Parathyroid adenoma (tissue), 2 donors: ENCODE data around the gene GID8.

ENCODE experiments used
- H2AFZ ChIP-seq: fragments of 300-600 bp; sonication (generic); one replicate; pipeline ENCODE4 v1.7.0; 2017; ENCODE audit warnings: antibody characterized with exemption, mild to moderate bottlenecking
- H3K27ac ChIP-seq: fragments of 300-600 bp; sonication (generic); one replicate; pipeline ENCODE4 v1.7.0; 2017
- H3K27me3 ChIP-seq: fragments of 300-600 bp; sonication (generic); one replicate; pipeline ENCODE4 v1.7.0; 2017; ENCODE audit warnings: low read length; ENCODE audit not compliant: control insufficient read depth, insufficient read depth
- H3K36me3 ChIP-seq: fragments of 300-600 bp; sonication (generic); one replicate; pipeline ENCODE4 v1.7.0; 2017; ENCODE audit warnings: low read length; ENCODE audit not compliant: control insufficient read depth, insufficient read depth
- H3K4me1 ChIP-seq: fragments of 300-600 bp; sonication (generic); one replicate; pipeline ENCODE4 v1.7.0; 2017; ENCODE audit warnings: control low read depth
- H3K4me2 ChIP-seq: fragments of 300-600 bp; sonication (generic); one replicate; pipeline ENCODE4 v1.7.0; 2017; ENCODE audit warnings: low read length
- H3K4me3 ChIP-seq: fragments of 300-600 bp; sonication (generic); one replicate; pipeline ENCODE4 v1.7.0; 2017; ENCODE audit warnings: low read depth, low read length
- H3K79me2 ChIP-seq: fragments of 300-600 bp; sonication (generic); one replicate; pipeline ENCODE4 v1.7.0; 2017; ENCODE audit warnings: control low read depth
- H3K9ac ChIP-seq: fragments of 300-600 bp; sonication (generic); one replicate; pipeline ENCODE4 v1.7.0; 2017; ENCODE audit warnings: mild to moderate bottlenecking
- H3K9me3 ChIP-seq: fragments of 300-600 bp; sonication (generic); one replicate; pipeline ENCODE4 v1.7.0; 2017; ENCODE audit warnings: low read length; ENCODE audit not compliant: control insufficient read depth
- TF ChIP-seq, protein P1 (sequence below): fragments of 300-600 bp; sonication (generic); IDR thresholded peaks from one replicate; pipeline ENCODE4 v1.7.0; 2017; ENCODE audit warnings: antibody characterized with exemption, mild to moderate bottlenecking
- donor health status: primary hyperparathyroidism.

Gene GID8

DNA sequence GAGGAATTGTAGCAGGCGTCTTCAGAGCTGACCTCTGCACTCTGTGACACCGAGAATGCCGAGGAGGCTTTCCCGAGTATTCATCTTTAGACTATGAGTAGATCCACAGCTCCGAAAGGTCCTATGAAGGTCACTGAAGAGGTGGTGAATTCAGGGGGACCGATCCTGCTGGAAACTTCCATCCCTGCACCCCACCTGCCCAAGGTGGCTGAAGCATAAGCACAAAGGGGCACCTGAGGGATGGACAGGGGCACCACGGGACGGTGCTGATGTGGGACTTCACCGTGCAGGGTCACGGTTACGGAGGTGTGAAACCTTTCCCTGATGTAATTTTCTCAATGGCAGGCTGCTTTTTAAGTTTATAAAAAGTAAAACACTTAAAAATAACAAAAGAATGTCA lies 36.1 kb upstream of the GID8 start:
- Histone ChIP-seq H3K79me2 (peaks cover 3% of the 10 kb centered on the region), H2AFZ (no peak overlapping the region), H3K4me1 (peaks cover 3% of the 10 kb centered on the region), H3K4me3 (no peak overlapping the region), H3K36me3 (no peaks in the 10 kb centered on the region), H3K4me2 (no peak overlapping the region), H3K27ac (no peak overlapping the region), H3K27me3 (no peaks in the 10 kb centered on the region), H3K9me3 (no peaks in the 10 kb centered on the region), H3K9ac (no peak overlapping the region)
- TF ChIP-seq, protein P1, sequence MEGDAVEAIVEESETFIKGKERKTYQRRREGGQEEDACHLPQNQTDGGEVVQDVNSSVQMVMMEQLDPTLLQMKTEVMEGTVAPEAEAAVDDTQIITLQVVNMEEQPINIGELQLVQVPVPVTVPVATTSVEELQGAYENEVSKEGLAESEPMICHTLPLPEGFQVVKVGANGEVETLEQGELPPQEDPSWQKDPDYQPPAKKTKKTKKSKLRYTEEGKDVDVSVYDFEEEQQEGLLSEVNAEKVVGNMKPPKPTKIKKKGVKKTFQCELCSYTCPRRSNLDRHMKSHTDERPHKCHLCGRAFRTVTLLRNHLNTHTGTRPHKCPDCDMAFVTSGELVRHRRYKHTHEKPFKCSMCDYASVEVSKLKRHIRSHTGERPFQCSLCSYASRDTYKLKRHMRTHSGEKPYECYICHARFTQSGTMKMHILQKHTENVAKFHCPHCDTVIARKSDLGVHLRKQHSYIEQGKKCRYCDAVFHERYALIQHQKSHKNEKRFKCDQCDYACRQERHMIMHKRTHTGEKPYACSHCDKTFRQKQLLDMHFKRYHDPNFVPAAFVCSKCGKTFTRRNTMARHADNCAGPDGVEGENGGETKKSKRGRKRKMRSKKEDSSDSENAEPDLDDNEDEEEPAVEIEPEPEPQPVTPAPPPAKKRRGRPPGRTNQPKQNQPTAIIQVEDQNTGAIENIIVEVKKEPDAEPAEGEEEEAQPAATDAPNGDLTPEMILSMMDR: no peak

DNA sequence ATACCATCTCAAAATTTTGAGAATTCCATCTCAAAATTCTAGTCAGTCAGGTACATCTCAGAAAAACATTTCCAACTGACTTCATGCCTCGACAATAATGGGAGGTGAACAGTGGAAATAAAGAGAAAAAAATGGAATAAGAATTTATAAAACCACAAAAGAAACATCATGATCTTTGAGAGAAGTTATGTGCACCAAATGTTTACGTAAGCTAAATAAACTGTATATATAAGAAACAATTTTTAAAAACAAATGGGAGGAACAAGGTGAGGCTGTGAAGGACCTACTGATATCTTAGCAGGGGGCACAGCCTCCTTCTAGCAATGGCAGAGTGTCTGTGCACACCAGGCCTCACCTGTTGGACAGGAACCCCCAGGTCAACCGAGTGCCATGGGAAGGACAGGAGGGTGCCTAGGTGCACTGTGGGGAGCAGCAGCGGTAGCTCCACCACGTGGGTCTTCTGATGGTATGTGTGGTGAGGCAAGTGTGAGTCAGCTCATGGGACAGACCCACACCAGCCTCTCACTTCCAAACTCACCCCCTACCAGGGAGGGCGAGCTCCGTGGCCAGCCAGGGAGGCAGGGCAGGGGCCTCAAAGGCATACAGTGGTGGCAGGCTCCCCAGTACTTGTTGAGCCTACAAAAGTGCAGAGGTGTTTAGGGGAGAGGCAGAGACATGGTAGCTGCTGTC lies 34.9 kb upstream of the GID8 start:
- H3K9me3 ChIP-seq: no peaks in the 10 kb centered on the region
- H3K27me3 ChIP-seq: no peaks in the 10 kb centered on the region
- TF ChIP-seq, protein P1: no peak
- peaks cover 6% of the 10 kb centered on the region for H3K79me2 ChIP-seq
- no peak overlapping the region for H3K9ac ChIP-seq
- H3K4me3 ChIP-seq: no peak overlapping the region
- H3K36me3 ChIP-seq: no peaks in the 10 kb centered on the region
- no peak overlapping the region for H3K4me2 ChIP-seq
- H3K4me1 ChIP-seq: peaks cover 3% of the 10 kb centered on the region
- no peak overlapping the region for H3K27ac ChIP-seq
- no peak overlapping the region for H2AFZ ChIP-seq

DNA sequence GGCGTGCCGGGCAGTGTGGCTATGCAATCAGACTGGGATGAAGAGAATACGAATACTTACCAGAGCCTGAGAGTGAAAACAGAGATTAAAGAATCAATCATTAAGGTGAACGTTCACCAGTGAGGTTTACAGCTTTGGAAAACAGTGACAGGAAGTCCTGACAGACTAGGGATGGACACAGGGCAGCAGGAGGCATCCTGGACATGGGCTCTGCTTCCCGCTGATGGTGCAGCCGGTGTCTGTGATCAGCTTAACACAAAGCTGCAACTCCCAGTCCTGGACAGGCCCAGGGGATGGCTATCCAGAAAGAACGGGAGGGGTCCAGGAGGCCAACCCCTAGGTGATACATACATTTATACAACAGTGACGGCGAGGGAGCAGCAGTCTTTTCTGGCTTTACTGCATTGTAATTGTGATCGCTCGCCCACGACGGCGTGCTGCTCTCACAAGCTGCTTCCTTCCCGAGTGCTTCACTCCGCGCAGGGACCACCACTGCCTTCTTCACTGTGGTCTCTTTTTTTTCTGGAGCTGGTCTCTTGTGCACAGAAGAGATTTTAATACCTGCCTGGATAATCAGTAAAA lies 32.3 kb upstream of the GID8 start:
- Histone ChIP-seq H3K27ac (no peak overlapping the region), H3K9ac (no peak overlapping the region), H2AFZ (no peak overlapping the region), H3K4me2 (no peak overlapping the region), H3K4me1 (no peaks in the 10 kb centered on the region), H3K4me3 (no peak overlapping the region), H3K27me3 (no peaks in the 10 kb centered on the region), H3K79me2 (peaks cover 22% of the 10 kb centered on the region), H3K36me3 (no peaks in the 10 kb centered on the region), H3K9me3 (no peaks in the 10 kb centered on the region)
- TF ChIP-seq, protein P1: no peak

DNA sequence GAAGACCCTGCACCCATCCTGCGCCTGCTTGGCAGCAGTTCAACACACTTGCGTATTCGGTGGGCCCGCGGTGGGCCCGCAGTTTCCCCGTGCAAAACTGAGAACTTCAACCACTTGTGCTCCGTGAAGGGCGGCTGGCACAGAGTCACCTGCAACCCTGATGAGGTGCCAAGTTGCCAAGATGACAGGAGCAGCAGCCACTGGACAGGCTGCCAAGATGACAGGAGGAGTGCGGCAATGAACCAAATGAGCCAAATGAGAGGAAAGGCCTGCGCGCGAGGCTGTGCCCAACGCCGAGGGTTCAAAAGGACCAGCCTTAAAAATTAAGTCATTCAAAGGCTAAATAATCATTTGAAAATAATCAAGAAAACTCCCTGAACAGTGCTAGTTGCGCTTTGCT lies 31.7 kb upstream of the GID8 start:
- peaks cover 27% of the 10 kb centered on the region for H3K79me2 ChIP-seq
- H3K4me3 ChIP-seq: no peak overlapping the region
- TF ChIP-seq, protein P1: no peak
- H3K27ac ChIP-seq: no peak overlapping the region
- H3K9me3 ChIP-seq: no peaks in the 10 kb centered on the region
- H3K4me2 ChIP-seq: no peak overlapping the region
- no peaks in the 10 kb centered on the region for H3K27me3 ChIP-seq
- no peak overlapping the region for H3K9ac ChIP-seq
- no peak overlapping the region for H2AFZ ChIP-seq
- no peaks in the 10 kb centered on the region for H3K36me3 ChIP-seq
- H3K4me1 ChIP-seq: no peaks in the 10 kb centered on the region
